D721Med (cell line): ENCODE data around the gene ZDHHC7.

ENCODE experiments used
- DNase-seq: peaks from one replicate; pipeline ENCODE4 v3.0.0; 2011; ENCODE audit warnings: low spot score; ENCODE audit not compliant: insufficient read length
- FAIRE-seq: peaks from 2 replicates; lab custom pipeline; 2011; peaks lifted over from hg19 to GRCh38; lab: Jason Lieb, UNC
- CTCF ChIP-seq: IDR thresholded peaks from 2 replicates; pipeline ENCODE4 v1.5.1; 2012; ENCODE audit warnings: mild to moderate bottlenecking, control low read depth; ENCODE audit not compliant: insufficient read depth; ENCODE audit errors: missing control alignments

ZDHHC7 gene

GRCh38 chr16:85007496-85008214 lies 3.7 kb downstream of the ZDHHC7 start:
- TF ChIP-seq CTCF = no peak
- DNase-seq (no peak), FAIRE-seq (no peak)

- DNase-seq = no peak
- TF ChIP-seq CTCF = no peak
- FAIRE-seq = no peak
Measured at GRCh38 chr16:85006639-85007038, 4.7 kb downstream of the ZDHHC7 start.

GRCh38 chr16:85005285-85006069 lies 5.9 kb downstream of the ZDHHC7 start:
- no peak for DNase-seq
- no peak for FAIRE-seq
- TF ChIP-seq CTCF = no peak

GRCh38 chr16:85004587-85005205 lies 6.6 kb downstream of the ZDHHC7 start:
- no peak for DNase-seq
- no peak for FAIRE-seq
- no peak for TF ChIP-seq CTCF

- no peak for TF ChIP-seq CTCF
- no peak for DNase-seq
- FAIRE-seq = no peak
Measured at GRCh38 chr16:85003725-85004586, 7.4 kb downstream of the ZDHHC7 start.

GRCh38 chr16:85003076-85003475 lies 8.3 kb downstream of the ZDHHC7 start:
- TF ChIP-seq CTCF = no peak
- no peak for FAIRE-seq
- DNase-seq = no peak
